H1 (cell line): Measurements from ENCODE around the gene RALY. TPM values are rescaled to one million over a fixed set of nuclear protein-coding genes. Genes with fewer than 3 reads are reported as not detected.

Experiments used
- CTCF ChIA-PET: fragments of 300-600 bp; sonication (Branson Sonifier 250); formaldehyde crosslinking; loops from one replicate; lab custom pipeline; 2021; ENCODE audit not compliant: partially characterized antibody; lab: Charles Lee
- POLR2A ChIA-PET: fragments of 300-600 bp; sonication (Branson Sonifier 250); formaldehyde crosslinking; loops from one replicate; lab custom pipeline; 2021; ENCODE audit warnings: inconsistent platforms; ENCODE audit not compliant: partially characterized antibody; lab: Charles Lee
- DNase-seq, 2 experiments: peaks; one replicate each; pipeline versions ENCODE4 v3.0.0 to v3.0.0-alpha.2; 2010 to 2022; ENCODE audit warnings: low spot score in 2 of 2, low read depth in 1 of 2, mixed read lengths in 1 of 2
- FAIRE-seq: peaks from 2 replicates; lab custom pipeline; 2011; peaks lifted over from hg19 to GRCh38; lab: Jason Lieb, UNC
- H2AFZ ChIP-seq: 2 replicates; pipeline ENCODE4 v1.8.1; 2012; ENCODE audit warnings: low read length, inconsistent platforms
- H2AK5ac ChIP-seq: 2 replicates; pipeline ENCODE4 v1.6.1; 2013; ENCODE audit warnings: low read depth, low read length
- H2BK120ac ChIP-seq: replicated peaks from 2 replicates; pipeline ENCODE3; 2013; ENCODE audit warnings: low read depth, low read length, inconsistent platforms
- H2BK12ac ChIP-seq: 2 replicates; pipeline ENCODE4 v1.6.1; 2013; ENCODE audit warnings: low read depth, low read length
- H2BK15ac ChIP-seq: 2 replicates; pipeline ENCODE4 v1.6.1; 2013; ENCODE audit warnings: low read length
- H2BK20ac ChIP-seq: 2 replicates; pipeline ENCODE4 v1.6.1; 2013; ENCODE audit warnings: low read length
- H2BK5ac ChIP-seq: 2 replicates; pipeline ENCODE4 v1.6.1; 2013; ENCODE audit warnings: low read depth, low read length
- H3K14ac ChIP-seq: 2 replicates; pipeline ENCODE4 v1.6.1; 2013; ENCODE audit warnings: inconsistent platforms; ENCODE audit not compliant: insufficient read length
- H3K18ac ChIP-seq: 2 replicates; pipeline ENCODE4 v1.6.1; 2013; ENCODE audit warnings: low read length; ENCODE audit errors: extremely low read depth
- H3K23ac ChIP-seq: 2 replicates; pipeline ENCODE4 v1.6.1; 2013; ENCODE audit warnings: inconsistent platforms; ENCODE audit not compliant: insufficient read length
- H3K23me2 ChIP-seq: 2 replicates; pipeline ENCODE4 v1.6.1; 2013; ENCODE audit warnings: low read depth, low read length
- H3K27ac ChIP-seq: 2 replicates; pipeline ENCODE4 v1.6.1; 2011; ENCODE audit warnings: low read depth, low read length, inconsistent platforms
- H3K27me3 ChIP-seq, 4 experiments: replicated peaks in 1 of 4; 1 replicate in 1 of 4; 2 replicates in 3 of 4; pipeline versions ENCODE4 v1.6.1 to v1.8.1; 2011 to 2013; ENCODE audit warnings: low read length in 3 of 4, mild to moderate bottlenecking in 3 of 4, inconsistent platforms in 2 of 4, mixed read lengths in 2 of 4, moderate library complexity in 1 of 4; ENCODE audit not compliant: control insufficient read depth in 3 of 4, insufficient read depth in 3 of 4; ENCODE audit errors: extremely low read depth in 1 of 4
- H3K36me3 ChIP-seq, 4 experiments: 2 replicates each; pipeline versions ENCODE4 v1.6.1 to v1.8.1; 2011 to 2013; ENCODE audit warnings: mild to moderate bottlenecking in 4 of 4, low read length in 3 of 4, moderate library complexity in 2 of 4, control low read depth in 1 of 4, inconsistent platforms in 1 of 4; ENCODE audit not compliant: insufficient read depth in 4 of 4, control insufficient read depth in 2 of 4
- H3K4ac ChIP-seq: replicated peaks from 2 replicates; pipeline ENCODE3; 2013; ENCODE audit warnings: low read length, low read depth, mixed read lengths, inconsistent platforms; ENCODE audit not compliant: insufficient read length
- H3K4me1 ChIP-seq, 4 experiments: replicated peaks in 1 of 4; 1 replicate in 1 of 4; 2 replicates in 3 of 4; pipeline versions ENCODE4 v1.6.1 to v1.8.1; 2011 to 2013; ENCODE audit warnings: low read length in 3 of 4, inconsistent platforms in 2 of 4, mixed read lengths in 1 of 4; ENCODE audit not compliant: insufficient read depth in 4 of 4, control insufficient read depth in 3 of 4
- H3K4me2 ChIP-seq, 2 experiments: 2 replicates each; pipeline versions ENCODE4 v1.6.1 to v1.8.1; 2011 to 2013; ENCODE audit warnings: low read depth in 2 of 2, low read length in 2 of 2, control low read depth in 1 of 2, inconsistent platforms in 1 of 2, mild to moderate bottlenecking in 1 of 2; ENCODE audit not compliant: insufficient read depth in 1 of 2
- H3K4me3 ChIP-seq, 4 experiments: fragments of 200-600, 300-600 bp in 1 of 4; sonication (generic), shearing (Covaris generic), sonication (Bioruptor Twin) in 1 of 4; 2 replicates each; pipeline versions ENCODE4 v1.5.1 to v1.8.1; 2011 to 2016; ENCODE audit warnings: low read length in 4 of 4, low read depth in 3 of 4, control low read depth in 2 of 4, inconsistent platforms in 2 of 4, mild to moderate bottlenecking in 2 of 4, mixed read lengths in 1 of 4, moderate library complexity in 1 of 4; ENCODE audit not compliant: insufficient read depth in 2 of 4; ENCODE audit errors: extremely low read depth in 1 of 4
- H3K56ac ChIP-seq: replicated peaks from 2 replicates; pipeline ENCODE3; 2013; ENCODE audit warnings: low read depth, mild to moderate bottlenecking, mixed read lengths, low read length, inconsistent platforms; ENCODE audit not compliant: insufficient read length
- H3K79me1 ChIP-seq: 2 replicates; pipeline ENCODE4 v1.6.1; 2013; ENCODE audit warnings: low read depth, low read length, control low read depth
- H3K79me2 ChIP-seq, 2 experiments: 2 replicates each; pipeline versions ENCODE4 v1.6.1 to v1.8.1; 2012 to 2013; ENCODE audit warnings: low read length in 2 of 2, mild to moderate bottlenecking in 2 of 2, inconsistent platforms in 1 of 2; ENCODE audit not compliant: insufficient read depth in 2 of 2, control insufficient read depth in 1 of 2
- H3K9ac ChIP-seq, 4 experiments: replicated peaks in 1 of 4; 1 replicate in 1 of 4; 2 replicates in 3 of 4; pipeline versions ENCODE4 v1.6.1 to v1.8.1; 2011 to 2013; ENCODE audit warnings: low read depth in 3 of 4, low read length in 3 of 4, control low read depth in 2 of 4, mild to moderate bottlenecking in 2 of 4, moderate library complexity in 2 of 4, inconsistent platforms in 1 of 4; ENCODE audit errors: extremely low read depth in 1 of 4
- H3K9me3 ChIP-seq, 2 experiments: 2 replicates each; pipeline versions ENCODE4 v1.6.1 to v1.8.1; 2012 to 2013; ENCODE audit warnings: mild to moderate bottlenecking in 2 of 2, moderate library complexity in 2 of 2, control low read depth in 1 of 2, inconsistent platforms in 1 of 2, low read depth in 1 of 2, low read length in 1 of 2, mixed read lengths in 1 of 2; ENCODE audit not compliant: insufficient read depth in 2 of 2
- H4K20me1 ChIP-seq, 2 experiments: replicated peaks in 1 of 2; 2 replicates each; pipeline versions ENCODE3 to v1.8.1; 2011 to 2013; ENCODE audit warnings: inconsistent platforms in 2 of 2, low read length in 2 of 2, mild to moderate bottlenecking in 1 of 2; ENCODE audit not compliant: insufficient read depth in 2 of 2, control insufficient read depth in 1 of 2
- H4K5ac ChIP-seq: 2 replicates; pipeline ENCODE4 v1.6.1; 2013; ENCODE audit warnings: low read length, low read depth, mixed read lengths, inconsistent platforms; ENCODE audit not compliant: insufficient read length
- H4K8ac ChIP-seq: 2 replicates; pipeline ENCODE4 v1.8.0; 2013; ENCODE audit warnings: mild to moderate bottlenecking, moderate library complexity, low read length, inconsistent platforms; ENCODE audit not compliant: insufficient read depth; ENCODE audit errors: extremely low read depth
- H4K91ac ChIP-seq: replicated peaks from 2 replicates; pipeline ENCODE3; 2013; ENCODE audit warnings: low read length, mixed read lengths, inconsistent platforms; ENCODE audit not compliant: insufficient read length
- ASH2L ChIP-seq: fragments of 200-600, 300-600 bp; sonication (generic); IDR thresholded peaks from one replicate; pipeline ENCODE4 v1.7.1; 2017; ENCODE audit warnings: low read length
- CHD2 ChIP-seq: IDR thresholded peaks from 2 replicates; pipeline ENCODE4 v1.6.1; 2012; ENCODE audit warnings: low read length, improper control_type of control experiment
- CREB1 ChIP-seq: IDR thresholded peaks from 2 replicates; pipeline ENCODE4 v1.6.1; 2012; ENCODE audit warnings: inconsistent platforms
- CTBP2 ChIP-seq: IDR thresholded peaks from 2 replicates; pipeline ENCODE4 v1.7.0; 2011; ENCODE audit warnings: borderline replicate concordance, mild to moderate bottlenecking, moderate library complexity, mixed read lengths, low read length; ENCODE audit not compliant: insufficient read depth, insufficient read length
- HDAC2 ChIP-seq, 2 experiments: fragments of 300-600 bp in 1 of 2; sonication (generic) in 1 of 2; IDR thresholded peaks; 2 replicates each; pipeline ENCODE4 v1.6.1; 2011 to 2012; ENCODE audit warnings: low read depth in 2 of 2, low read length in 2 of 2, mild to moderate bottlenecking in 2 of 2, moderate library complexity in 2 of 2, borderline replicate concordance in 1 of 2, inconsistent platforms in 1 of 2
- POLR2A ChIP-seq, 2 experiments: IDR thresholded peaks; 1 replicate in 1 of 2; 2 replicates in 1 of 2; pipeline ENCODE4 v1.6.1; 2011; ENCODE audit warnings: low read depth in 2 of 2, low read length in 2 of 2, mild to moderate bottlenecking in 2 of 2; ENCODE audit errors: control extremely low read depth in 1 of 2
- POLR2AphosphoS5 ChIP-seq: IDR thresholded peaks from 2 replicates; pipeline ENCODE4 v1.6.1; 2011; ENCODE audit warnings: low read depth, low read length
- RAD21 ChIP-seq, 2 experiments: IDR thresholded peaks in 1 of 2; conservative IDR thresholded peaks in 1 of 2; 2 replicates each; pipeline ENCODE4 v1.6.1; 2011; ENCODE audit warnings: low read depth in 2 of 2, low read length in 2 of 2, improper control_type of control experiment in 1 of 2, inconsistent platforms in 1 of 2, mild to moderate bottlenecking in 1 of 2, moderate library complexity in 1 of 2
- RNF2 ChIP-seq: fragments of 200-900, 300-1000 bp; sonication (generic); IDR thresholded peaks from 2 replicates; pipeline ENCODE4 v1.7.1; 2016; ENCODE audit warnings: borderline replicate concordance, low read depth, mild to moderate bottlenecking, antibody characterized with exemption, low read length; ENCODE audit not compliant: poor library complexity, severe bottlenecking; ENCODE audit errors: missing control alignments
- SIN3A ChIP-seq, 2 experiments: IDR thresholded peaks in 1 of 2; conservative IDR thresholded peaks in 1 of 2; 2 replicates each; pipeline ENCODE4 v1.6.1; 2011 to 2012; ENCODE audit warnings: low read length in 2 of 2, improper control_type of control experiment in 1 of 2, low read depth in 1 of 2, mild to moderate bottlenecking in 1 of 2
- SP1 ChIP-seq: IDR thresholded peaks from 2 replicates; pipeline ENCODE4 v1.6.1; 2011; ENCODE audit warnings: low read depth, low read length
- WGBS, 2 experiments: shearing (Covaris generic) in 1 of 2; methylation state at CpG; one replicate each; pipeline versions ENCODE4 v1.1.6 to v1.1.7; 2013 to 2015; ENCODE audit warnings: low lambda C conversion rate in 2 of 2, mixed read lengths in 2 of 2, inconsistent platforms in 1 of 2, low coverage in 1 of 2, missing lambda C conversion rate in 1 of 2; ENCODE audit not compliant: insufficient replicate concordance in 2 of 2, insufficient coverage in 1 of 2, insufficient read length in 1 of 2; ENCODE audit errors: extremely low coverage in 1 of 2, missing lambda C conversion rate in 1 of 2; 5-methylcytosine and 5-hydroxymethylcytosine counted together
- polyA plus RNA-seq, 7 experiments: library from polyadenylated mRNA; depleted of rRNA in 3 of 7; stranded (reverse) in 5 of 7; unstranded in 2 of 7; fragments of >200 nt in 5 of 7; fragments of 200-250 nt in 2 of 7; gene quantifications; 1 replicate in 5 of 7; 2 replicates in 1 of 7; 4 replicates in 1 of 7; pipeline versions ENCODE4 v1.2.1 to v1.2.3, GENCODE V29; 2011 to 2013; ENCODE audit warnings: missing spikeins in 2 of 7, mixed read lengths in 2 of 7
- total RNA-seq: library from RNA; stranded (reverse); fragmentation: NEBNext Ultra II Directional; extraction: Animal tissue kit (Norgen Biotek cat#: 25700); gene quantifications from 2 replicates; pipeline ENCODE4 v1.2.1, GENCODE V29; 2021

RALY gene
- total and polyA plus RNA-seq, 2 of the 8 experiments (the other 6 are each of a cell fraction or from before 2014, with no cell fraction given) = 133 to 148 TPM

GRCh38 chr20:33992923-33993575 lies 662 bp upstream of the RALY start:
- POLR2A ChIA-PET = interaction anchor here (0.6 to 3.9 kb wide), 36 partner anchors 8 to 223 kb away, joined by 3 to 43 read pairs (median 3); partner anchors contain the start of gene EIF2S2
- peaks cover 1 to 11% (median 5%) of the 10 kb centered on the region in 4 experiments; a peak in 5 of 7 replicates for H3K4me1 ChIP-seq
- no peak overlapping the region for H2BK120ac ChIP-seq
- peak overlapping the region; percentile 93 for H2BK5ac ChIP-seq
- no peaks in the 10 kb centered on the region for H3K36me3 ChIP-seq
- H3K79me1 ChIP-seq = peaks cover 16% of the 10 kb centered on the region; the same call in 1 of the 2 replicates
- peak overlapping the region; percentile 91 to 92 (median 92) for H3K4me3 ChIP-seq
- FAIRE-seq = no peak
- peak overlapping the region; percentile 84 for H3K18ac ChIP-seq
- no peak overlapping the region for H4K91ac ChIP-seq
- no peak overlapping the region for H3K56ac ChIP-seq
- peaks cover 36 to 51% of the 10 kb centered on the region in 2 experiments for H3K79me2 ChIP-seq
- peak overlapping the region; percentile 73 to 95 (median 84) for H3K9ac ChIP-seq
- no peak overlapping the region for H3K23ac ChIP-seq
- peak; percentile 97 to 99 for DNase-seq
- peak overlapping the region; percentile 79 to 96 for H3K4me2 ChIP-seq
- H4K8ac ChIP-seq = 0 out of 2 replicates have a peak overlapping the region, but pooled peaks have one; percentile 75
- H3K14ac ChIP-seq = no peak overlapping the region
- H3K4ac ChIP-seq = no peak overlapping the region
- no peaks in the 10 kb centered on the region for H3K9me3 ChIP-seq
- peaks cover 5 to 18% of the 10 kb centered on the region in 2 experiments for H4K20me1 ChIP-seq
- H2BK20ac ChIP-seq = no peak overlapping the region
- no peaks in the 10 kb centered on the region for H3K27me3 ChIP-seq
- peaks cover 10% of the 10 kb centered on the region for H3K23me2 ChIP-seq
- H2AK5ac ChIP-seq = no peak overlapping the region; the same call in 1 of the 2 replicates
- peak overlapping the region; percentile 5; the same call in 1 of the 2 replicates for H2BK12ac ChIP-seq
- WGBS, 2 experiments = 1% methylated on average over 14 of the region's 35 CpGs; no CpG with 5 or more reads in 1 of the 2 experiments
- H3K27ac ChIP-seq = peak overlapping the region; percentile 99
- no peak overlapping the region for H2BK15ac ChIP-seq
- H2AFZ ChIP-seq = peak overlapping the region; percentile 94; the same call in 1 of the 2 replicates
- CTCF ChIA-PET = interaction anchor here (1.1 to 2.3 kb wide), 2 partner anchors 29 to 76 kb away, joined by 5 to 8 read pairs; no protein-coding TSS in a partner anchor
- peak overlapping the region; percentile 79 for H4K5ac ChIP-seq
- TF ChIP-seq RNF2 = no peak
- no peak for TF ChIP-seq CTBP2
- 0 out of 4 replicates have a peak, but pooled peaks have one; percentile 64 to 70 for TF ChIP-seq SIN3A (conservative IDR thresholded peaks at IDR 0.05 in 1 of 2, IDR thresholded peaks at IDR 0.05 in 1 of 2; ENCODE audit: low read depth in 1 of 2, low read length in 2 of 2)
- no peak for TF ChIP-seq ASH2L
- peak; percentile 75 to 97 for TF ChIP-seq POLR2A (IDR thresholded peaks at IDR 0.05; ENCODE audit: control extremely low read depth in 1 of 2, low read depth in 2 of 2, low read length in 2 of 2)
- no peak for TF ChIP-seq HDAC2 (IDR thresholded peaks at IDR 0.05; ENCODE audit: borderline replicate concordance in 1 of 2, low read depth in 2 of 2, low read length in 2 of 2)
- no peak for TF ChIP-seq SP1
- no peak for TF ChIP-seq RAD21 (IDR thresholded peaks at IDR 0.05 in 1 of 2, conservative IDR thresholded peaks at IDR 0.05 in 1 of 2; ENCODE audit: low read depth in 2 of 2, low read length in 2 of 2)
- no peak for TF ChIP-seq CHD2
- peak; percentile 95 for TF ChIP-seq POLR2AphosphoS5
- 0 out of 2 replicates have a peak, but pooled peaks have one; percentile 17 for TF ChIP-seq CREB1
